C4-2B (cell line): ENCODE data around the gene RUNDC3A.

Experiments used
- CTCF ChIP-seq: fragments of 450-650 bp; conservative IDR thresholded peaks from 2 replicates; pipeline ENCODE4 v1.5.1; 2017; ENCODE audit warnings: mild to moderate bottlenecking
- ZFX ChIP-seq: fragments of 450-650 bp; IDR thresholded peaks from 2 replicates; pipeline ENCODE4 v1.6.1; 2017

- TF ChIP-seq CTCF (no peak), ZFX (no peak)
These were observed 48.1 kb upstream of the RUNDC3A start for GRCh38 chr17:44260296-44260695.
